ENCODE data around the gene ALOXE3. TPM values are rescaled to one million over a fixed set of nuclear protein-coding genes. Genes with fewer than 3 reads are reported as not detected.
A peak's percentile ranks its signal among the peaks of the same experiment; 100 is the strongest.

The ALOXE3 gene
- total and polyA plus RNA-seq, 2 experiments from 2014 or later = 0.10 TPM; not detected in 1

DNA sequence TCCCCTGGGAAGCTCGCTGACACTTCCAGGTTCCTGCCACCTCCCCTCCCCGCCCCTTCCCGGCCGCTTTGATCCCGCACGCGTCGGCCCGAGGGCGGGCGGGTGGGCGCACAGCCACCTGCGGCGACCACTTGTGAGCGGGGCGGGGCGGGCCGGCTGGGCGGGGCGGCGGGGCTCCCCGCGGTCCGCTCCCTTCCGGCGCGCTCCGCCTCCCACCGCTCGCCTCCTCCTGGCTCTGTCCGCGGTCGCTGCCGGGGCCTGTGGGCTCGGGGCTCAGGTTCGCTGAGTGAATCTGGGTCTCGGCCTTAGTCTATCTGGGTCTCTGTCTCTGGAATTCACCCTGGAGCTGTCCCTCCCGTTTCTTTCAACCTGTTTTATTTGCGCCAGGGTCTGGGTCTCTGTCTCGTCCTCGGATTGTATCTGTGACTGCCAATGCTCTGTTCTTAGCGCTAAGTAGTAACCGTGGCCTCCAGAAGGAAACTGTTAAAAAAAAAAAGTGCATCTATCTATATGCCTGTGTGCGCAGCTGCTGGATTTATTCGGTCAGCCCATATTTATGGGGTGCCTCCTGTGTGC is 8.3 kb upstream of the ALOXE3 start:
- H3K27me3 ChIP-seq = peaks cover 37% of the 10 kb centered on the region
- peak overlapping the region; percentile 64 for H3K4me3 ChIP-seq
- TF ChIP-seq, protein P1, sequence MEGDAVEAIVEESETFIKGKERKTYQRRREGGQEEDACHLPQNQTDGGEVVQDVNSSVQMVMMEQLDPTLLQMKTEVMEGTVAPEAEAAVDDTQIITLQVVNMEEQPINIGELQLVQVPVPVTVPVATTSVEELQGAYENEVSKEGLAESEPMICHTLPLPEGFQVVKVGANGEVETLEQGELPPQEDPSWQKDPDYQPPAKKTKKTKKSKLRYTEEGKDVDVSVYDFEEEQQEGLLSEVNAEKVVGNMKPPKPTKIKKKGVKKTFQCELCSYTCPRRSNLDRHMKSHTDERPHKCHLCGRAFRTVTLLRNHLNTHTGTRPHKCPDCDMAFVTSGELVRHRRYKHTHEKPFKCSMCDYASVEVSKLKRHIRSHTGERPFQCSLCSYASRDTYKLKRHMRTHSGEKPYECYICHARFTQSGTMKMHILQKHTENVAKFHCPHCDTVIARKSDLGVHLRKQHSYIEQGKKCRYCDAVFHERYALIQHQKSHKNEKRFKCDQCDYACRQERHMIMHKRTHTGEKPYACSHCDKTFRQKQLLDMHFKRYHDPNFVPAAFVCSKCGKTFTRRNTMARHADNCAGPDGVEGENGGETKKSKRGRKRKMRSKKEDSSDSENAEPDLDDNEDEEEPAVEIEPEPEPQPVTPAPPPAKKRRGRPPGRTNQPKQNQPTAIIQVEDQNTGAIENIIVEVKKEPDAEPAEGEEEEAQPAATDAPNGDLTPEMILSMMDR (IDR thresholded peaks at IDR 0.05; ENCODE audit: low read depth, low read length) = no peak
- H3K9me3 ChIP-seq (ENCODE audit: low read depth) = no peaks in the 10 kb centered on the region
- peak in 1 of 2 donors; percentile 81 for DNase-seq (ENCODE audit: low read depth in 1 of 2, low spot score in 1 of 2)
- H3K36me3 ChIP-seq = no peaks in the 10 kb centered on the region
- H3K4me1 ChIP-seq (ENCODE audit: low read depth) = peaks cover 4% of the 10 kb centered on the region
- no peak overlapping the region for H3K27ac ChIP-seq

DNA sequence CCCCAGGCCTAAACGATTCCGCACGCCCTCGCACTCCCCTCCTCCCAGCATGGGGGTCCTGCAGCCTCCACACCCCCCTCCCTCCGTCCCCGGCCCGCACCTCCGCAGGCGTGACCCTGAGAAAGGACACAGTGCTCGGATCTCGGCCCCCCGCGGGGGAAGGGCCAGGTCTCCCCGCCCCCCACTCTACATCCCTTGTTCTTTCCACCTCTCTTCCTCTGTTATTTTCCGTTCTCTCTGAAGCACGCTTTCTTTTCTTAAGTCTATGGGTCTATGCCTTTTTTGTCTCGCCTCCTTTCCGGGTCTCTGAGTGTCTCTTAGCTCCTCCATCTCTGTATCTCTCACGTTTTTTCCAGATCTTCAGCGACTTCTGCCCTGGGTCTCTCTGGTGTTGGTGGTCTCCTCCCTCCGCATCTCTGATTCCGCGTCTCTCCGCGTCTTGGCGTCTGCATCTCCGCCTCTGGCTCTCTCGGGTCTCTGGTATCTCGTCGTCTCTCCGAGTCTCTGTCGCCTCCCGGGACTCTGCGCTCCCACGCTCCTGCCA is 7.7 kb upstream of the ALOXE3 start:
- Histone ChIP-seq H3K9me3 (ENCODE audit: low read depth) (no peaks in the 10 kb centered on the region), H3K36me3 (no peaks in the 10 kb centered on the region), H3K4me1 (ENCODE audit: low read depth) (peaks cover 4% of the 10 kb centered on the region), H3K4me3 (peak overlapping the region; percentile 64), H3K27ac (no peak overlapping the region), H3K27me3 (peaks cover 37% of the 10 kb centered on the region)
- TF ChIP-seq, protein P1 (IDR thresholded peaks at IDR 0.05; ENCODE audit: low read depth, low read length) = no peak
- peak in 1 of 2 donors; percentile 44 for DNase-seq (ENCODE audit: low read depth in 1 of 2, low spot score in 1 of 2)

DNA sequence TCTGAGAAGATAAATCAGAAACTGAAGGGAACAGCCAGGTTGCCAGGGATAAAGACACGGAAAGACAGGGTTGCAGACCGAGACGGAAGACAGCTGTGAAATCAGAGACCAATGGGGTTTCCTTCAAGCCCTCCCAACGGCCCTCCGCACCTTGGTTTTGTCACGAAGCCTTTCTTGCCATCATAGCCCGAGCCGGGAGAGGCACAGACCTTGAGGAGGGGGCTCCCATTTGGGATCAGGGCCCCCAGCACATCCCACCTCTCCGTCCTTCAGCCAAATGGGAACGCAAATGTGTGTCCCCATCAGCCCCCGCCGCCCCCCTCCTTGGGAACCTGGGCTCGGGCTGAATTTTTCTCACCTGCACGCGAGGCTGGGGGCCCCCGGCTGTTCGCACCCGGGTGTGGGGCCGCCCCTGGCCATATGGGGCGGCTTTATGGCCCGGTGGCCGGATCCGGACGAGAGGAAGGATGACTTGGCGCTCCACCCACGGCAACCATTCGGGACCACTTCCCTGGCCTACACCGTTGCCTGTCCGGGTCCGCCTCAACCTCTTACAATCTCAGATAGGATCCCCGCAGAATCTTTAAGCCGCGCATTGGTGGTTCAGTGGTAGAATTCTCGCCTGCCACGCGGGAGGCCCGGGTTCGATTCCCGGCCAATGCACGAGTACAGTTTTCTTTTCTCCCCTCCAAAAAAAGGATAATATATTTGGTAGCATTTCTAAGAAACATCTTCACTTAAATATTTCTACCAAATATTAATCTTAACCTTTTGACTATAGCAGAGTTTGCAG is 7.0 kb upstream of the ALOXE3 start:
- peaks cover 4% of the 10 kb centered on the region for H3K4me1 ChIP-seq (ENCODE audit: low read depth)
- peaks cover 37% of the 10 kb centered on the region for H3K27me3 ChIP-seq
- no peaks in the 10 kb centered on the region for H3K9me3 ChIP-seq (ENCODE audit: low read depth)
- TF ChIP-seq, protein P1 (IDR thresholded peaks at IDR 0.05; ENCODE audit: low read depth, low read length) = no peak
- peak; percentile 70 to 72 for DNase-seq (ENCODE audit: low read depth in 1 of 2, low spot score in 1 of 2)
- H3K27ac ChIP-seq = no peak overlapping the region
- H3K4me3 ChIP-seq = peak overlapping the region; percentile 64
- H3K36me3 ChIP-seq = no peaks in the 10 kb centered on the region

DNA sequence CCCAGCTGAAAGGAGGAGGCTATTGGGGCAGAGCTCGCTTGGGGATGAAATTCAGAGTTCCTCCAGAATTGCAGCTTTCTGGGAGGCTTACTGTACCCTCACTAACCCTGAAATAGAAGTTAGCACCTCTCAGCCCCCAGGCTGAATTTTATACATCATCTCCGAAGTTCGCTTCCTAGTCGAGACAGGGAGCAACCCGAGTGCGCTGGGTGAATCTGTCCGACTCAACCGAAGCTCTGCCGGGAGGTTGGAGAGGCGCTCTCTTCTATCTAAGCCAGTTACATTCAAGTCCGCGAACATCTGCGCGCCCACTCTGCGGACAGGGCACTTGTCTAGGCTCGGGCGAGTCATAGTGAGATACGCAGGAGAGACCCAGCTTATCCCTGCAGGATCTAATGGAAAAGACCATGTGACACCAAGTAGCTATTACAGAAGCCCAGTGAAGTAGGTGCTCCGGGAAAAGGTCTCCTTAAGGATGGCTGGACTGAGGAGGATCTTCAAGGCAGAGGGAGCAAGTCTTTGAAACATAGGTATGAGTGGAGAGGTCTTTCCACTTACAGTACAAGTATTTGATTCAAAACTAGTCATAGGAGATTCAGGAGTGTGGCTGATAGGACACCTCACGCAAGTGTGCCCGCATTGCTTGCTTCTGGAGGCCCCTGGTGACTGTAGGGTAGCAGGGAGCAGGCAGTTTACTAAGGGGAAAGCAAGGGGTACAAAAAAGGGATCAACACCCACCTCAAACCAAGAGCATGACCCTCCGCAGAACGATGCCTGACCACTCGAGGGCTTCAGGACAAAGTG is 6.2 kb upstream of the ALOXE3 start:
- DNase-seq (ENCODE audit: low read depth in 1 of 2, low spot score in 1 of 2) = peak in 1 of 2 donors; percentile 30

More for the DNA sequence above, 6.2 kb upstream of the ALOXE3 start:
- Histone ChIP-seq H3K4me1 (ENCODE audit: low read depth) (peaks cover 4% of the 10 kb centered on the region), H3K36me3 (no peaks in the 10 kb centered on the region), H3K27ac (no peak overlapping the region), H3K9me3 (ENCODE audit: low read depth) (no peaks in the 10 kb centered on the region), H3K4me3 (peak overlapping the region; percentile 64), H3K27me3 (peaks cover 37% of the 10 kb centered on the region)
- TF ChIP-seq, protein P1 (IDR thresholded peaks at IDR 0.05; ENCODE audit: low read depth, low read length) = no peak

Measured in cardiac muscle cell (in vitro differentiated cells and primary cell).